A549 (cell line): Measurements from ENCODE around the gene ALS2. TPM values are rescaled to one million over a fixed set of nuclear protein-coding genes. Genes with fewer than 3 reads are reported as not detected.

Experiments used
- ATAC-seq, 2 experiments: fragments of 200-7000 bp in 1 of 2; fragments of >200 bp in 1 of 2; cut with Nextera tagmentation in 1 of 2; cut with Tn5 transposase in 1 of 2; 3 replicates each; pipeline versions ENCODE4 v1.8.0 to v1.9.1; 2018 to 2020; ENCODE audit warnings: mild to moderate bottlenecking in 1 of 2, moderate library complexity in 1 of 2
- CTCF ChIA-PET: fragments of 300-600 bp; sonication (Branson Sonifier 250); formaldehyde crosslinking; extraction: SDS; loops from one replicate; lab custom pipeline; 2021; ENCODE audit warnings: antibody characterized with exemption, inconsistent platforms; lab: Yijun Ruan, JAX
- POLR2A ChIA-PET: fragments of 350-600 bp; formaldehyde crosslinking; extraction: SDS; loops from one replicate; lab custom pipeline; 2021; ENCODE audit warnings: antibody characterized with exemption, inconsistent platforms; lab: Yijun Ruan, JAX
- DNase-seq, 2 experiments: peaks; one replicate each; pipeline versions ENCODE4 v3.0.0 to v3.0.0-alpha.2; 2011 to 2016; ENCODE audit warnings: low read depth in 1 of 2, low spot score in 1 of 2
- FAIRE-seq: peaks from 2 replicates; lab custom pipeline; 2011; peaks lifted over from hg19 to GRCh38; lab: Jason Lieb, UNC
- H3K27ac ChIP-seq, 2 experiments: fragments of >200 bp; sonication (Bioruptor Twin); formaldehyde crosslinking; 3 replicates each; pipeline ENCODE4 v1.5.1; 2016 to 2017
- H3K4me1 ChIP-seq: fragments of >200 bp; sonication (Bioruptor Twin); formaldehyde crosslinking; 3 replicates; pipeline ENCODE4 v1.6.1; 2016
- H3K4me2 ChIP-seq: fragments of >200 bp; sonication (Bioruptor Twin); formaldehyde crosslinking; 3 replicates; pipeline ENCODE4 v1.6.1; 2016
- H3K4me3 ChIP-seq: fragments of >200 bp; sonication (Bioruptor Twin); formaldehyde crosslinking; 3 replicates; pipeline ENCODE4 v1.5.1; 2016
- H3K9me3 ChIP-seq: fragments of >200 bp; sonication (Bioruptor Twin); formaldehyde crosslinking; 3 replicates; pipeline ENCODE4 v1.6.1; 2016
- BHLHE40 ChIP-seq: IDR thresholded peaks from 2 replicates; pipeline ENCODE4 v1.6.1; 2012; ENCODE audit warnings: low read depth, low read length, inconsistent platforms
- CHD2 ChIP-seq: fragments of 150-350 bp; IDR thresholded peaks from 2 replicates; pipeline ENCODE4 v1.6.1; 2014; ENCODE audit warnings: low read length; ENCODE audit not compliant: partially characterized antibody
- EHF ChIP-seq: fragments of 250-450 bp; sonication (Bioruptor Pico); IDR thresholded peaks from 2 replicates; pipeline ENCODE4 v1.5.0; 2020; ENCODE audit warnings: mild to moderate bottlenecking
- FOSL2 ChIP-seq, 2 experiments: fragments of 450-650 bp in 1 of 2; fragments of >200 bp in 1 of 2; sonication (Bioruptor Twin) in 1 of 2; formaldehyde crosslinking; IDR thresholded peaks; 2 replicates each; pipeline versions ENCODE4 v1.5.0 to v1.6.1; 2016 to 2020; ENCODE audit warnings: mild to moderate bottlenecking in 1 of 2, moderate library complexity in 1 of 2
- FOXS1 ChIP-seq: fragments of 250-450 bp; sonication (Bioruptor Pico); IDR thresholded peaks from 2 replicates; pipeline ENCODE4 v1.5.0; 2020; ENCODE audit warnings: mild to moderate bottlenecking, moderate library complexity
- HEYL ChIP-seq: fragments of 250-450 bp; sonication (Bioruptor Pico); IDR thresholded peaks from 2 replicates; pipeline ENCODE4 v1.8.0; 2021; ENCODE audit warnings: mild to moderate bottlenecking, moderate library complexity
- HOXA7 ChIP-seq: fragments of 250-450 bp; sonication (Bioruptor Pico); IDR thresholded peaks from 2 replicates; pipeline ENCODE4 v1.5.0; 2020; ENCODE audit warnings: mild to moderate bottlenecking, moderate library complexity
- HOXB13 ChIP-seq: fragments of 250-450 bp; sonication (Bioruptor Pico); IDR thresholded peaks from 2 replicates; pipeline ENCODE4 v1.5.0; 2020; ENCODE audit warnings: low read depth, mild to moderate bottlenecking, moderate library complexity
- KDM5A ChIP-seq: fragments of 200-600 bp; sonication (generic); IDR thresholded peaks from 2 replicates; pipeline ENCODE4 v1.6.1; 2016; ENCODE audit warnings: antibody characterized with exemption, mild to moderate bottlenecking
- PHF8 ChIP-seq: fragments of 200-600 bp; sonication (generic); IDR thresholded peaks from 2 replicates; pipeline ENCODE4 v1.6.1; 2016; ENCODE audit warnings: low read depth, mild to moderate bottlenecking, antibody characterized with exemption, moderate library complexity, borderline replicate concordance
- RAD21 ChIP-seq, 2 experiments: fragments of >200 bp in 1 of 2; sonication (Bioruptor Twin) in 1 of 2; formaldehyde crosslinking in 1 of 2; IDR thresholded peaks in 1 of 2; conservative IDR thresholded peaks in 1 of 2; 2 replicates in 1 of 2; 3 replicates in 1 of 2; pipeline ENCODE4 v1.6.1; 2012 to 2018; ENCODE audit warnings: inconsistent platforms in 1 of 2
- RARB ChIP-seq: fragments of 250-450 bp; sonication (Bioruptor Pico); IDR thresholded peaks from 2 replicates; pipeline ENCODE4 v1.8.0; 2021; ENCODE audit warnings: mild to moderate bottlenecking, moderate library complexity
- SREBF2 ChIP-seq: fragments of 450-650 bp; IDR thresholded peaks from 2 replicates; pipeline ENCODE4 v1.6.1; 2014; ENCODE audit warnings: mild to moderate bottlenecking, moderate library complexity
- TFCP2L1 ChIP-seq: fragments of 250-450 bp; sonication (Bioruptor Pico); IDR thresholded peaks from 2 replicates; pipeline ENCODE4 v1.5.0; 2021; ENCODE audit warnings: mild to moderate bottlenecking
- TP53 ChIP-seq: fragments of 250-450 bp; sonication (Bioruptor Pico); IDR thresholded peaks from 2 replicates; pipeline ENCODE4 v1.5.0; 2021; ENCODE audit warnings: mild to moderate bottlenecking, moderate library complexity
- ZC3H11A ChIP-seq: fragments of 450-650 bp; IDR thresholded peaks from 2 replicates; pipeline ENCODE4 v1.6.1; 2014; ENCODE audit warnings: antibody characterized with exemption, mild to moderate bottlenecking
- ZNF302 ChIP-seq: fragments of 250-450 bp; sonication (Bioruptor Pico); IDR thresholded peaks from 2 replicates; pipeline ENCODE4 v1.9.0; 2021; ENCODE audit warnings: inconsistent platforms, mild to moderate bottlenecking, moderate library complexity
- ZSCAN20 ChIP-seq: fragments of 250-450 bp; sonication (Bioruptor Pico); IDR thresholded peaks from 2 replicates; pipeline ENCODE4 v1.8.0; 2022; ENCODE audit warnings: mild to moderate bottlenecking, moderate library complexity
- WGBS: methylation state at CpG from one replicate; pipeline ENCODE4 v1.1.6; 2017; ENCODE audit errors: missing lambda C conversion rate; 5-methylcytosine and 5-hydroxymethylcytosine counted together
- polyA plus RNA-seq, 4 experiments: library from polyadenylated mRNA; depleted of rRNA in 3 of 4; stranded (reverse); fragments of >200 nt; fragmentation: RNase III in 1 of 4; extraction: RNeasy Plus Mini Kit Qiagen cat#74134 plus additional on column Dnase treatment in 1 of 4; gene quantifications; 2 replicates in 3 of 4; 3 replicates in 1 of 4; pipeline ENCODE4 v1.2.3, GENCODE V29; 2011 to 2017
- TF ChIP-seq, protein P1 (sequence below): IDR thresholded peaks from 2 replicates; pipeline ENCODE4 v1.6.1; 2012; ENCODE audit warnings: low read depth, borderline replicate concordance
- TF ChIP-seq, protein P2 (sequence below): fragments of >200 bp; sonication (Bioruptor Twin); formaldehyde crosslinking; IDR thresholded peaks from 3 replicates; pipeline ENCODE4 v1.6.1; 2016
- TF ChIP-seq, protein P3 (sequence below): fragments of >200 bp; sonication (Bioruptor Twin); formaldehyde crosslinking; IDR thresholded peaks from 3 replicates; pipeline ENCODE4 v1.5.1; 2016

The ALS2 gene
- polyA plus RNA-seq, 2 of the 4 experiments (the other 2 are of a cell fraction) = 18.1 to 23.3 TPM

DNA sequence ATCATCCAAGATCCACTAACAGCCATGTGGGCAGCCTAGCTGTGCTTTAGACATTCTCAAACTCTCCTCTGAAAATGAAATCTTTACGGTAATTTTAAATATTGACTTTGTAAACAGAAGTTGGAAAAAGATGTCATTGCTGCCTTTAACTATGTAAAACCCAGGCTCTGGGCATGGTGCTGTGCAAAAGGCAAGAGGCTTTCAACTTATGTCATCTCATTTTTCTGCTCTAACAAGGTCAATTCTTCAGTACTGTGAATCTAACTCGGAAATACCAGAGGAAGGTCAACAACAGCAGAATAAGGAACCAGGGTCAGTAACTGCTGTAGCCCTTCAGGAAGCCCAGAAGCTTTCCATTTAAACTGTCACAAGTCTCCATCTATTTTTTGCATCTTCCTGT, 45.2 kb downstream of the ALS2 start:
- TF ChIP-seq HOXB13 = no peak
- no peak for TF ChIP-seq FOXS1 (CRISPR knock-in tag)
- TF ChIP-seq HEYL (CRISPR knock-in tag) = no peak
- TF ChIP-seq BHLHE40 = no peak
- no peak for TF ChIP-seq ZNF302 (CRISPR knock-in tag)
- TF ChIP-seq, protein P1, sequence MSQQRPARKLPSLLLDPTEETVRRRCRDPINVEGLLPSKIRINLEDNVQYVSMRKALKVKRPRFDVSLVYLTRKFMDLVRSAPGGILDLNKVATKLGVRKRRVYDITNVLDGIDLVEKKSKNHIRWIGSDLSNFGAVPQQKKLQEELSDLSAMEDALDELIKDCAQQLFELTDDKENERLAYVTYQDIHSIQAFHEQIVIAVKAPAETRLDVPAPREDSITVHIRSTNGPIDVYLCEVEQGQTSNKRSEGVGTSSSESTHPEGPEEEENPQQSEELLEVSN = no peak
- no peak for TF ChIP-seq HOXA7 (CRISPR knock-in tag)
- TF ChIP-seq FOSL2 (IDR thresholded peaks at IDR 0.05) = no peak
- TF ChIP-seq FOSL2 (CRISPR knock-in tag; IDR thresholded peaks at IDR 0.05) = no peak
- TF ChIP-seq ZC3H11A = no peak
- TF ChIP-seq, protein P2, sequence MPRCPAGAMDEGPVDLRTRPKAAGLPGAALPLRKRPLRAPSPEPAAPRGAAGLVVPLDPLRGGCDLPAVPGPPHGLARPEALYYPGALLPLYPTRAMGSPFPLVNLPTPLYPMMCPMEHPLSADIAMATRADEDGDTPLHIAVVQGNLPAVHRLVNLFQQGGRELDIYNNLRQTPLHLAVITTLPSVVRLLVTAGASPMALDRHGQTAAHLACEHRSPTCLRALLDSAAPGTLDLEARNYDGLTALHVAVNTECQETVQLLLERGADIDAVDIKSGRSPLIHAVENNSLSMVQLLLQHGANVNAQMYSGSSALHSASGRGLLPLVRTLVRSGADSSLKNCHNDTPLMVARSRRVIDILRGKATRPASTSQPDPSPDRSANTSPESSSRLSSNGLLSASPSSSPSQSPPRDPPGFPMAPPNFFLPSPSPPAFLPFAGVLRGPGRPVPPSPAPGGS = no peak
- TF ChIP-seq TFCP2L1 (CRISPR knock-in tag) = no peak
- TF ChIP-seq, protein P3, sequence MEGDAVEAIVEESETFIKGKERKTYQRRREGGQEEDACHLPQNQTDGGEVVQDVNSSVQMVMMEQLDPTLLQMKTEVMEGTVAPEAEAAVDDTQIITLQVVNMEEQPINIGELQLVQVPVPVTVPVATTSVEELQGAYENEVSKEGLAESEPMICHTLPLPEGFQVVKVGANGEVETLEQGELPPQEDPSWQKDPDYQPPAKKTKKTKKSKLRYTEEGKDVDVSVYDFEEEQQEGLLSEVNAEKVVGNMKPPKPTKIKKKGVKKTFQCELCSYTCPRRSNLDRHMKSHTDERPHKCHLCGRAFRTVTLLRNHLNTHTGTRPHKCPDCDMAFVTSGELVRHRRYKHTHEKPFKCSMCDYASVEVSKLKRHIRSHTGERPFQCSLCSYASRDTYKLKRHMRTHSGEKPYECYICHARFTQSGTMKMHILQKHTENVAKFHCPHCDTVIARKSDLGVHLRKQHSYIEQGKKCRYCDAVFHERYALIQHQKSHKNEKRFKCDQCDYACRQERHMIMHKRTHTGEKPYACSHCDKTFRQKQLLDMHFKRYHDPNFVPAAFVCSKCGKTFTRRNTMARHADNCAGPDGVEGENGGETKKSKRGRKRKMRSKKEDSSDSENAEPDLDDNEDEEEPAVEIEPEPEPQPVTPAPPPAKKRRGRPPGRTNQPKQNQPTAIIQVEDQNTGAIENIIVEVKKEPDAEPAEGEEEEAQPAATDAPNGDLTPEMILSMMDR = no peak
- no peak for TF ChIP-seq CHD2
- no peak for TF ChIP-seq TP53 (CRISPR knock-in tag)
- TF ChIP-seq EHF (CRISPR knock-in tag) = no peak
- TF ChIP-seq KDM5A = no peak
- no peak for TF ChIP-seq RAD21 (conservative IDR thresholded peaks at IDR 0.05 in 1 of 2, IDR thresholded peaks at IDR 0.05 in 1 of 2)
- no peak for TF ChIP-seq ZSCAN20 (CRISPR knock-in tag)
- TF ChIP-seq RARB (CRISPR knock-in tag) = no peak
- Histone ChIP-seq H3K4me1 (no peaks in the 10 kb centered on the region), H3K4me2 (no peak overlapping the region), H3K27ac (no peak overlapping the region), H3K9me3 (peaks cover 2% of the 10 kb centered on the region; the same call in 1 of the 3 replicates), H3K4me3 (no peak overlapping the region)
- POLR2A ChIA-PET = no interaction called here
- 79% methylated on average over 2 of the region's 2 CpGs for WGBS
- ATAC-seq (no peak), DNase-seq (no peak), FAIRE-seq (no peak)
- CTCF ChIA-PET = no interaction called here

DNA sequence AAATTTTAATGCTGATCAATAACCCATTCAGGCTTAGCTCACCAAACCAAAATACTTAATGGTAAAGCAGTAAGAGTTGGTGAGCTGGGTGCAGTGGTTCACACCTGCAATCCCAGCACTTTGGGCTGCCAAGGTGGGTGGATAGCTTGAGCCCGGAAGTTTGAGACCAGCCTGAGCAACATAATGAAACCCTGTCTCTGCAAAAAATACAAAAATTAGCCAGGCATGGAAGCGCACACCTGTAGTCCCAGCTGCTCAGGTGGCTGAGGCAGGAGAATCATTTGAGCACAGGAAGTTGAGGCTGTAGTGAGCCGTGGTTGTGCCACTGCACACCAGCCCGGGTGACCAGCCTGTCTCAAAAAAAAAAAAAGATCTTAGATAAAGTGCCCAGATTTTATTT, 46.6 kb downstream of the ALS2 start:
- DNase-seq (no peak), FAIRE-seq (no peak), ATAC-seq (no peak)
- no peak for TF ChIP-seq RARB (CRISPR knock-in tag)
- CTCF ChIA-PET = no interaction called here
- Histone ChIP-seq H3K4me2 (no peak overlapping the region), H3K27ac (no peak overlapping the region), H3K4me1 (no peaks in the 10 kb centered on the region), H3K9me3 (peaks cover 2% of the 10 kb centered on the region; the same call in 1 of the 3 replicates), H3K4me3 (no peak overlapping the region)
- 94% methylated on average over 4 of the region's 4 CpGs for WGBS
- POLR2A ChIA-PET = no interaction called here

DNA sequence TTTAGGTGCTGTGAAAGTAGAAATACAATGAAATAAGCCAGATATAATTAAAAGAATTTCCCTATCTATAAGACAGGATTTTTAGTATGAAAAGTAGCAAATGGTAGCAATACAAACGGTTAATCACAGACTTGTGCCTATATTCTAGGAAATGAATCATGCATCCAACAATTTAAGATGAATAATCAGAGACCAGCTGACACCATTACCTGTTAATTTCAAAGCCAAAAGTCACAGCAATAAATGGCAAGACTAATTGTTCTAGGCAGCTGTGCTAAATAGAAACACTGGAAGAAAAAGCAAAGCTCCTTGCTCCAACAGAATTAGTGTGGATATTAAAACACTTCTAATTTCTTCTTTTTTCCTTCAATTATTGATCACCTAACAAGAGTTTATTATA, 47.2 kb downstream of the ALS2 start:
- Histone ChIP-seq H3K4me3 (no peak overlapping the region), H3K27ac (no peak overlapping the region), H3K9me3 (peaks cover 2% of the 10 kb centered on the region; the same call in 1 of the 3 replicates), H3K4me1 (no peaks in the 10 kb centered on the region), H3K4me2 (no peak overlapping the region)
- no peak for DNase-seq
- WGBS = 78% methylated on average over 1 of the region's 1 CpG
- TF ChIP-seq PHF8 (no peak), BHLHE40 (no peak), SREBF2 (no peak)
- no peak for ATAC-seq
- FAIRE-seq = no peak
- POLR2A ChIA-PET = no interaction called here
- CTCF ChIA-PET = no interaction called here
